ENCODE data around the gene THSD8.
"Not testable (repeated sequence)": the region's sequence is repeated elsewhere in the genome, so short reads cannot be mapped to it uniquely, and the experiment has no call there.

Gene THSD8

DNA sequence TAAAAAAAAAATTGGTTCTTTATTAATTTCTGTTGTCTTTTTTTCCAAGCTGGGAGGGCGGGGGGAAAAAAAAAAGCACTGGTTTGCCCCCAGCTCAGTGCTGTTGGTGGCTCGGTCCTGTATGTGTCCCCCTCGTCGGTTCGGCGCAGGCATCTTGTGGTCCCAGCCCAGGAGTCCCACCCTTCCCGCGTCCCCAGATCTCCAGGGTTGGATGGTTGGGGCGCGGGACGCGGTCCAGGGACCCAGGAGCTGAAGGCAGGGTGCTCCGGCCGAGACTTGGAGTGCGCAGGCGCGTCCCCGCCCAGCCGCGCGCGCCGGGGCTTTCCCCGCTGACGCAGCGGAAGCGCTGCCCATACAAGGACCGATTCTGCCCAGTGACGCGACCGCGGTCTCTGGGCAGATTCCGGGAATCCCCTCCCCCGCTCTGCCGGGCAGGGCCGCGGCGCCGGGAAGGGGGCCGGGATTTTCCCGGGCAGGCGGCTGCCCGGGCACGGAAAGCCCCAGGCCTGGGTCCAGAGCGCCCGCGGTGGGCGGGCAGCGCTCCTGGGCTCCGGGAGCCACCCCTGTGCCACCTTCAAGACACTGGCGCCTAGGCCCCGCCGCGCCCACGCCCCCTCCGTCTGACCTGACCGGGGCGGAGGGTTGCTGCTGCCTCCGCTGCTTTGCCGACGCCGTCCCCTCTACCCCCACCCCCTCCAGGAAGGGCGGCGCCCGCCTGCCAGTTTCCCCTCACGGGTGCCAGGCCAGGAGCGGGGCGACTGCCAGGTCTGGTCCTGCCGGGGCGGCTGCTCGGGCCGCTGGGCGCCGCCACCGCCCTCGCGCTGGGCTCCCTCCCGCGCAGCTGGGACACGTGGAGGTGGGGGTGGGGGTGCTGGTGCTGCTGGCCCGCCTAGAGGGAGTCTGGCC lies 8.3 kb upstream of the THSD8 start:
- peak; percentile 85 for DNase-seq

DNA sequence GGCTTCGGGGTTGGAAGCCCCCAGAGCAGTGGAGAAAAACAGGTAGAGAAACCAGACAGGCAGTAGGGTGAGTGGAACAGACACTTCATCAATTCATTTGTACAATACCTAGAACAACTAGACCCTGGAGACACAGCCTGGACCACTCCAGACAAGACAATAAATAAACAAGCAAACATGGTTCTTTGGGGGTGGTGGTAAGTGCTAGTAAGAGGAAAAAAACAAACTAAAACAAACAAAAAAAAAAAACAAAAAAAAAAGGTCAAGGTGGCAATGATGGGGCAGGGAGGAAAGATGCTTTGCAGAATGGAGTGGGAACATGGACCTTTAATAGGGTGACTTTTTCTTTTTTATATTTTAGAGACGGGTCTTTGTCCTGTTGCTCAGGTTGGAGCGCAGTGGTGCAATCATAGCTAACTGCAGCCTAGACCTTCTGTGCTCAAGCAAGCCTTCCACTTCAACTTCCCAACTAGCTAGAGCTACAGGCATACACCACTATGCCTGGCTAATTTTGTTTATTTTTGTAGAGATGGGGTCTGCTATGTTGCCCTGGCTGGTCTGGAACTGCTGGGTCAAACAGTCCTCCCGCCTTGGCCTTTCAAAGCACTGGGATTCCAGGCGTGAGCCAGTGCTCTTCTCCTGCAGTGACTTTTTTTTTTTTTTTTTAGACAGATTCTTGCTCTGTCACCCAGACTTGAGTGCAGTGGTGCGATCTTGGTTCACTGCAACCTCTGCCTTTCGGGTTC lies 7.5 kb upstream of the THSD8 start:
- no peak for DNase-seq

DNA sequence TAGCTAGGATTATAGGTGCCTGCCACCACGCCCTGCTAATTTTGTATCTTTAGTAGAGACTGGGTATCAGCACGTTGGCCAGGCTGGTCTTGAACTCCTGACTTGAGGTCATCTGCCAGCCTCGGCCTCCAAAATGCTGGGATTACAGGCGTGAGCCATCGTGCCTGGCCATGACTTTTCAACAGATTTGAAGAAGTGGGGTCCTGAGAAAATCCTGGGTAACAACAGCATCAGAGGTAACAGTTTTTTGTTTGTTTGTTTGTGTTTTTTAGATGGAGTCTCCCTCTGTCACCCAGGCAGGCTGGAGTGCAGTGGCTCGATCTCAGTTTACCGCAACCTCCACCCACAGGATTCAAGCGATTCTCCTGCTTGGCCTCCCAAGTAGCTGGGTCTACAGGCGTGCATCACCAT lies 6.9 kb upstream of the THSD8 start:
- DNase-seq, result no peak

DNA sequence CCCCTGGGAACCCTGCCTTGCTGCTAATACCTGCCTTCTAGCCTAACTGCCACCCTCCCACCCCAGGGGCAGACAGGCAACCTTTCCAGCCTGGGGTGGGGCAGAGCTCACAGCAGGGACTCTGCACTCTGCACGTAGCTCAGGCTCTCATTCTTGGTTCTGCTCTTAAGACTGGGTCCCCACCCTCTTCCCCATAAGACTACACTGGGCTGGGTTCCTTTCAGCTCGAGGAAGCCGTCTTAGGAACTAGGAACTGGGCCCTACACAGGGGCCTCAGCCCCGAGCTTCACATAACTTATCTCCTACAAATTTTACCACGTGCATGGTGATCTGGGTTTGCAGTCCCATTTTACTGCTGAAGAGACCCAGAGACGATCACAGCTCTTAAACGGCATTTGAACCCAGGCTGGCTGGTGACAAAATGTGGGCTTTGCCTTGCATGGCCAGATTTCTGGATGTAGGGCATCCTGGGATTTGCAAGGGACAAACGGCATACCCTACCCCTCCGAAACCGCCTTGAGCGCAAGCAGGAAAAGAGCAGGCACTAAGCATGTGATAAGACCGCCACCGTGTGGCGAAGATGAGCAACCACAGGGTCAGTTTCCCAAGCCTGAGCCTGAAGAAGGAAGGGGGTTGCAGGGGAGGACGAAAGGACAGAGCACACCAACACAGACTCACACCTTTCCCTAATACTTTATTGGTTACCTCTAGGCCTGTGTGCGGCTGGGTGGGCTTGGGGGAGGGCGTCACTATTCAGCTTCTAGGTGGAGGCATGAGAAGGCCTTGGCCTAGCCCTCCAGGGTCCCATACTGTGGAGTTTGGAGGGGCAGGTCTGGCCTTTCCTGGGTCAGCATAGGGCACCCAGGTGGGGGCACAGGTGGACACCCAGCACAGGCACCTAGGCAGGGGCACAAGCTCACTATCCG lies 5.5 kb upstream of the THSD8 start:
- DNase-seq, result peak; percentile 74

DNA sequence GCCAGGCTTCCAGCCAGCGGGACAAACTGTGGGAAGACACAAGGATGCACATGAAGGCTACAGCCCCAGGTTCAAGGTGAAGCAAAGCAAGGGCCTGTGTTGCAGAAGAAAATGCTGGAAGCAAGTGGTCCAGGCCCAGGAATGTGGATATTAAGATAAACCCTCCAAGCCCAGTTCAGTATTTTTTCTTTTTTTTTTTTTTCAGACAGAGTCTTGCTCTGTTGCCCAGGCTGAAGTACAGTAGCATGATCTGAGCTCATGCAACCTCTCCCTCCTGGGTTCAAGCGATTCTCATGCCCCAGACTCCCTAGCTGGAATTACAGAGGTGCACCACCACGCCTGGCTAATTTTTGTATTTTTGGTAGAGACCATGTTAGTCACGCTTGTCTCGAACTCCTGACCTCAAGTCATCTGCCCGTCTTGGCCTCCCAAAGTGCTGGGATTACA lies 4.7 kb upstream of the THSD8 start:
- DNase-seq, result no peak

DNA sequence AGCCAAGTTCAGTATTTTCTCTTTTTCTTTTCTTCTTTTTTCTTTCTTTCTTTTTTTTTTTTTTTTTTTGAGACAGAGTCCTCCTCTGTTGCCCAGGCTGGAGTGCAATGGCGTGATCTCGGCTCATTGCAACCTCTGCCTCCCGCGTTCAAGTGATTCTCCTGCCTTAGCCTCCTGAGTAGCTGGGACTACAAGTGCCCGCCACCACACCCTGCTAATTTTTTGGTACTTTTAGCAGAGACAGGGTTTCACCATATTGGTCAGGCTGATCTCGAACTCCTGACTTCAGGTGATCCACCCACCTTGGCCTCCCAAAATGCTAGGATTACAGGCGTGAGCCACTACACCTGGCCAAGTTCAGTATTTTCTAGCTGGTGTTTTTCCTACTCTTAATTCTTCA lies 4.3 kb upstream of the THSD8 start:
- not testable (repeated sequence) for DNase-seq

DNA sequence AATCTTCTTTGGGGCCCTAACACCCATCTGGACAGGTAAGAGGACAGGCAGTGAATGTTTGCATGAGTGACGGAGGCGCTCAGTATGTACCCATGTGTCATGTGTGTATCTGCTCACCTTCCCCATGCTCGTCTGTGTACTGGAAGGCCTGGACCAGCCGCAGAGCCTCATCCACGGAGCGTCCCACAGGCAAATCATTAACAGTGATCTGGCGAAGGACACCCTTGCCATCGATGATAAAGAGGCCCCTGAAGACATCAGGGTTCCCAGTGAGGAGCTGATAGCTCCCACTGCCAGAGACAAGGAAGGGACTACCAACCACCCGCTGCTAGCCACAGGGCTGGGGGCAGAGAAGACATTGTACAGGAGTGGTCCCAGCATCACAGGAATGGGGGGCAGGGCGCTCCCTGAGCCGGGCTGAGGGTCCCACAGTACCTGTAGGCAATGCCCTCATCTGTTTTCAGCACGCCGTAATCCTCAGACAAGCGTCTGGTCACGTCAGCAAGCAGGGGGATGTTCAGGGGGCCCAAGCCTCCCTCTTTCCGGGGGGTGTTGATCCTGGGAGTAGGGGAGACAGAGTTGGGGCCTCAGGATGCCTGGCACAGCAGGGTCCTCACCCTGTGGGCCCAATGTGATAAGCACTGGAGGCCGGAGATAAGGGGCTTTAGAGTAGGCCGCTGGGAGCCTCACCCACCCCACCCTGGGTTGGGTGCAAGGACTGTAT lies 2.0 kb upstream of the THSD8 start:
- DNase-seq, result no peak

DNA sequence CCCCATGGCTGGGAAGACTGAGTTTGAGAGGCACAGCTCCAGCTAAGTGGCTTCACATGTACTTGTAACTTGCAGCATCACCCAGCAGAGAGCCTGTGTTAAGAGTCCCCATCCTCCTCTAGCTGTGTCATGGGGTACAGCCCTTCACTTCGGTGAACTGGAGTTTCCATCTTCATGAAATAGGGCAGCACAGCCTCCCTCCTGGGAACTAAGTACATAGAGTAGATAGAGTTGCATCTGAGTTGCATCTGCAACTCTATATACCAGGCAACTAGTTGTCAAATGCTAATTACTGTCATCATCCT lies 1.5 kb upstream of the THSD8 start:
- DNase-seq, result no peak

DNA sequence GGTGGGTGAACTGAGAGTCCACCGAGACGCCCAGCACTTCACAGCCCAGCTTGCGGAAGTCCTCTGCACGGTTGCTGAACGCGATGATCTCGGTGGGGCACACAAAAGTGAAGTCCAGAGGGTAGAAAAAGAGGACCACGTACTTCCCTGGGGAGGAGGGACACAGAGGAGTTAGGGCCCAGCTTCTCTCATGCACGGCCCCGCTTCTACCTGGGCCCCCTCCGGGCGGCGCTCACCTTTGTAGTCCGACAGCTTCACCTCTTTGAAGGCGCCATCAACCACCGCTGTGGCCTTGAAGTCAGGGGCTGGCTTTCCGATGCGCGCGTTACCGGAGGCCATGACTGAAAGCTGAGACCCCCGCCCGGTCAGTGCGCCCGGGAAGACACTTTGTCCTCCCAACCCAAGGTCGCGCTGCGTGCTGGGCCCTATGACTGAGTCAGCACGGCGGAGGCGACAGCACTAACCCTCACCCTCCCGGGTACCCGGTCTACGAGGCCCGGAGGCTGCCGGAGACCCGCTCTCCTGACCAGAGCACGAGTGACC lies 875 bp upstream of the THSD8 start:
- no peak for DNase-seq

DNA sequence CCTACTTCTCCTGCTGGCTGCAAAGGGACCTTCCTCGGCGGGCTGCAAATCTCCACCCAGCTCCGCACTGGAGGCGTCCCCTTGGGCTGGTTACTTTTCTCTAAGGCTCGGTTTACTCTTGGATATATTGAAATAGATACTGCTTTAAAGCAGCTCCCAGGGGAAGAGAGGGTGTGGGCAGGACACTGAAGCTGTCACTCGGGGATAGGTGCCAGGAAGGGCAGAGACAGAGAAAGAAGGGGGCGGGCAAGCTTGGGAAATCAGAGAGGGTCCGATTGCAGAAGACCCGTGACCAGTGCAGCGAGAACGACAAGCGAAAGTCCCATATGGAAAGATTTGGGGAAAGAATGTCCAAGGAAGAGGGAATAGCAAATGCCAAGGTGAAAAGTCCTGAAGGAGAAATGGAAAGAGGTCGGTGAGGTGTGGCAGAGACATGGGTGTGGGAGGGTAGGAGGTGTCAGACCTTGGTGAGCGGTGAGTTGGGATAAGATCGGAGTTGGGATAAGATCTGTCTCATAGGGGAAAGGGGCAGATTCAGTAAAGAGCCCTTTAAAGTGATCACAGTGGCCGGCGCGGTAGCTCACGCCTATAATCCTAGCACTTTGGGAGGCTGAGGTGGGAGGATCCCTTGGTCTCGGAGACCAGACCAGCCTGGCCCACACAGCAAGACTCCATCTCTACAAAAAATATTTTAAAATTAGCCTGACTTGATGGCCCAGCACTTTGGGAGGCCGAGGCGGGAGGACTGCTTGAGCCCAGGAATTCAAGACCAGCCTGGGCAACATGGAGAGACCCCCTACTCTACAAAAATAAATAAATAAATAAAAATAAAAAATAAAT lies 618 bp downstream of the THSD8 start:
- DNase-seq, result peak; percentile 55

DNA sequence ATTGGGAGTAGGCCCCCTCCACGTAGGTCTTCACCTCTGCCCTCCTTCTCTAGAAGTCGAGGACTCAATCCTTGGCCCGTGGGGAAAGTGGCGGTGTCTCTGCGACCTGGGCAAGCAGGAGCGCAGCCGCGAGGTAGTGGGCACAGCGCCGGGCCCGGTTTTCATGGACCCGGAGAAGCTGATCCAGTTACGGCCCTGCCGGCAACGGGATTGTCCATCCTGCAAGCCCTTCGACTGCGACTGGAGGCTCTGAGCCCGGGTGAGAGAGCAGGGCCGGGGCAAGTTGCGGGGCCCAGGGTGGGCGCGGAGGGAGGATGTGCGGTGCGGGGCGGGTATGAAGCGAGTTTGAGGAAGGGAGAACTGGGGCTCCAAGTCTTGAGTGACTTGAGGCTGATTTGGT lies 2.2 kb downstream of the THSD8 start:
- no peak for DNase-seq

DNA sequence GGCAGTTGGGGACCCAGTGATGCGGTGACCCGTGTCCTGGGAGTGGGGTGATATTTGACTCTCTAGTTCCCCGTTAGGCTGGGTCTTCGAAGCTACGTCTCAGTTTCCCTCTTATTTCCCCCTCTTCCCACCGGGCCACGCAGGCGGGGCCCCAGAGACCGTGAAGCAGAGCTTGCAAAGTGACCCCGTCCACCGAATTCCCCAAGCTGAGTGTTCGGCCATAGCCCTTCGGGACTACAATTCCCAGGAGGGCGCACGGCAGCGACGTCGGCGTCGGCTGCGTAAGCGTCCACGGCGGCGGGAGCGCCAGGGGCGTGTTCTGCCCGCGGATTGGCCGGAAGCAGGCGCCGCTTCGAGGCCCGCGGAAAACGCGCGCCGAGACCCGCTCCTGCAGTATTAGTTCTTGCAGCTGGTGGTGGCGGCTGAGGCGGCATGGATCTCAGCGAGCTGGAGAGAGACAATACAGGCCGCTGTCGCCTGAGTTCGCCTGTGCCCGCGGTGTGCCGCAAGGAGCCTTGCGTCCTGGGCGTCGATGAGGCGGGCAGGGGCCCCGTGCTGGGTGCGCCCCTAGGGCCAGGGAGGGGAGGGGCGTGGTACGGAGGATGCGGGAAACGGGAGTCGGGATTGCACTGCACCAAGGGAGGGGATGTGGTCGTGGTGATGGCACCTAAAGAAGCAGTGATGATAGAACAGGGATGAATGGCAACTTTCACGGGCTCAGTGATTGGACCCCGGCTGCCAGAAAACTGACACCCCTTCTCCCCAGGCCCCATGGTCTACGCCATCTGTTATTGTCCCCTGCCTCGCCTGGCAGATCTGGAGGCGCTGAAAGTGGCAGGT lies 4.6 kb downstream of the THSD8 start, which contains the start of gene RNASEH2A:
TSS of gene RNASEH2A (plus strand) at position 343 of the 840 bp plus-strand sequence. CDS start at position 433, 90 bp downstream.
- DNase-seq, result peak; percentile 95

DNA sequence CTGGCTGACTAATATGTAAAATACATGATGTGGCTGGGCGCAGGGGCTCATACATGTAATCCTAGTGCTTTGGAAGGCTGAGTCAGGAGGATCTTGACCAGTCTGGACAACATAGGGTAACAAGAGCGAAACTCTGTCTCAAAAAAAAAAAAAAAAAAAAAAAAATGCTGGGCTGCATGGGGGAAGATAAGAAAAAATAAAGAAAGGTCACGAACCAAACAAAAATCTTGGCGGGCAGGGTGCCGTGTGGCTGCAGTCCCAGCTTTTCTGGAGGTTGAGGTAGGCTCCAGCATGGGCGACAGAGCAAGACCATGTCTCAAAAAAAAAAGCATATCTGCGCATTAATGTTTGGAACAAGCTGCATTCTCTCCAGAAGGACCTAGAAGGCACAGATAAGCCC lies 13.2 kb downstream of the THSD8 start:
- no peak for DNase-seq

DNA sequence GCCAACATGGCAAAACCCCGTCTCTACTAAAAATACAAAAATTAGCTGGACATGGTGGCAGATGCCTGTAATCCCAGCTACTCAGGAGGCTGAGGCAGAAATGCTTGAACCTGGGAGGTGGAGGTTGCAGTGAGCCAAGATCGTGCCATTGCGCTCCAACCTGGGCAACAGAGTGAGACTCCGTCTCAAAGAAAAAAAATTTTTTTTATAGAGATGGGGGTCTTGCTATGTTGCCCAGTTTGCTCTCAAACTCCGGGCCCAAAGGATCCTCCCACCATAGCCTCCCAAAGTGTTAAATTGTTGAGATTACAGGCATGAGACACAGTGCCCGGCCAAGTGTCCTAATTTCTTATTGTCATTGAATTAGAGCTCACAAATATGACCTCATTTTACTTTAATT lies 15.3 kb downstream of the THSD8 start:
- not testable (repeated sequence) for DNase-seq

DNA sequence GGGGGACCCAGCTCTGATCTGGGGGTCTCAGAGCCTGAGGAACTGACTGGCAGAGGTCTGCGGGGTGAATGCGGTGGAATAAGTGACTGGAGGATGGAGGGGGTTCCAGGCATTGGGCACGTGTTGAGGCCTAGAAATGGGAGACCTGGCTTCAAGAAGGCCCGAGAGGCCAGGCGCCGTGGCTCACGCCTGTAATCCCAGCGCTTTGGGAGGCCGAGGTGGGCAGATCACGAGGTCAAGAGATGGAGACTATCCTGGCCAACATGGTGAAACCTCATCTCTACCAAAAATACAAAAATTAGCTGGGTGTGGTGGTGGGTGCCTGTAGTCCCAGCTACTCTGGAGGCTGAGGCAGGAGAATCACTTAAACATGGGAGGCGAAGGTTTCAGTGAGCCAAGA lies 15.9 kb downstream of the THSD8 start:
- DNase-seq, result not testable (repeated sequence)

DNA sequence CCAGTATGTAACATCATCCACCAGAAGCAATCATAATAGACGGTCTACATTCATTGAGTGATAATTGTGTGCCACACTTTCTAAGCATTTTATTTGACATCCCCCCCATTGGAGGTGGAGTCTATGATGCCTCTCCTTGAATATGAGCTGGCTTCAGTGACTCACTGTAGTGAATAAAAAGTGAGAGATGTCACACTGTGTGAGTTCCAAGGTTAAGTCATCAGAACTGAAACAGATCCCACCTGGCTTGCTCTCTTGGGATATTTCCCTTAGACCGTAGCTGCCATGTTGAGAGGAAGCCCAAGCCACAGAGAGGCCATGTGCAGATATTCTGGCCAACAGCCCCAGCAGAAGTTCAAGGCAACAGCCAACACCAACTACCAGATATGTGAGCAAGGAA lies 19.9 kb downstream of the THSD8 start:
- no peak for DNase-seq

DNA sequence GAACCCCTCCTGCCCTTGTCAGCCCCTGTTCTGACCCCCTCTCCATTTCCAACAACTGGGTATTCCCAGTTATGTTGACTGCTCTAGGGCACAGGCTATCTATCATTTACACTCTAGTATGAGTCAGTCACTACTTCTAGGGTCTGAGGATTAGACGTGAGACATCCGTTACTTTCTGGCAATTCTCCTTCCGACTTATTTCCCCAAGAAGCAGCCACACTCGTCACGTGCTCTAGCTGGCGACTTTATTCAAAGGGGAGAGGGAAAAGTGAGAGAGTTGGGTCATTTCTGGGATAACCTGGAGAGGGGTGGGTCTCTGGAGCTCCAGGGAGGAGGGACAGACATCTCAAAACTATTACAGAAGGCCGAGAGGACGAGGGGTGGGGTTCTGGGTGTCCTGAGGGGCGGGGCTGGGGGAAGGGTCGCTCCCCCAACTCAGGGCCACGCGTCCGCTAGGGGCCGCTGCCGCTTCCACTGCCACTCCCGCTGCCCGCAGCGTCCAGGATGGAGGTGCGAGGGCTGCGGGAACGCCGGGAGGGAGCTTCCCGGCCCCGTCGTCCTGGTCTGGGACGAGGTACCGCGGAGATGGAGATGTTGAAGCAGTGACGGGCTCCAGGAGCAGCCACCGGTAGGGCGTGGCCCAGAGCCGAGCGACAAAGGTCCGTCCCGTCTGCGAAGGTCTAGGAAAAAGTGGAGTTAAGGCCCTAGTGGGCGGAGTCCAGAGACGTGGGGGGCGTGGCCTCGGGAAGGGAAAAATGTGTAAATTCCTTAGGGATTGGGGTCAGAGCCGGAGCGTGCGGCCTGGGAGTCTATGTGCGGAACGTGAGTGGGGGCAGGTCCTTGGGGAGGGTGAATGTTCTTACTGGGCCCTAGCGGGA lies 23.6 kb downstream of the THSD8 start:
- DNase-seq, result no peak

DNA sequence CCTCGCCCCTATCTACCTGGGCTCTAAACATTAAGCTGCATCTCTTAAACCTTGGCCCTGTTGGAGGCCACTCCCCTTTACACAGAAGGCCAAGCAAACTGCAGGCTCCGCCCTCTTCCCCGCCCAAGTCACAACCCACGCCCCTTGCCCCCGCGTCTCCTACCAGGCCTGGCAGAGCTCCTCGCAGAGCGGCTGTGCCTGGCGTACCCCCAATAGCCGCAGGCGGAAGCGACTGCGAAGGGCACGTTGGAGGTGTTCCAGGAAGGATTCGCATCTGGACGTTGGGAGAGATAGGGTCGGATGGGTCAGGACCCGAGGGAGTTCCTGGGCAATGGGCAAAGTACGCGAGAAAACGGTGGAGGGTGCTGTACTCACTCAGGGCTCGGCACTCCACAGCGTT lies 26.6 kb downstream of the THSD8 start:
- DNase-seq, result peak; percentile 80

DNA sequence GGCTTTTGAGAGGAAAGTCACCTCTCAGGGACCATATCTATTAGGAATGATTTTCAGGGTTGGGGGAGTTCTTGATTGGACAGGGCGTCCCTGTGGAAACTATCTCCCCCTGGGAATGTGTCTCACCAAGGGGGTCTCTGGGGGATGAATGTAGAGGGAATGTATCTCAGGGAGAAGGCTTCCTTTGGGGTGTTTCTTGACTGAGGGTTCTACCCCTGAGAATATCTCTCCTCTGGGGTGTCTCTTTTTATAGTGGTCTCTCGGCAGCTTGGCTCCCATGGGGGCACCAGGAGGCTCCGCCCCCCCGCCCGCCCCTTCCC lies 31.5 kb downstream of the THSD8 start:
- no peak for DNase-seq
